ENCODE measurements around the gene TOM1L2. TPM values are rescaled to one million over a fixed set of nuclear protein-coding genes. Genes with fewer than 3 reads are reported as not detected.

TOM1L2 gene
- polyA plus RNA-seq, 1 donor from 2014 or later, result 40.9 TPM

Small RNAs within 50 kb of the gene (small RNA-seq; reads per million reads assigned to genes)
- gene MIR33B, result 10.9 to 16.5 (median 15.0) reads per million in 3 experiments
- gene MIR6777, result 0 reads per million in 3 experiments

Other genes with a start within 250 kb of the TOM1L2 start
- gene SREBF1, start 135.4 kb downstream of the TOM1L2 start, polyA plus RNA-seq, result 22.5 and 25.9 TPM in 2 replicates
- 1.3 and 1.9 TPM in 2 replicates for gene DRC3, start 462 bp upstream of the TOM1L2 start, polyA plus RNA-seq
- gene ATPAF2, start 66.8 kb upstream of the TOM1L2 start, polyA plus RNA-seq, result 30.5 and 33.3 TPM in 2 replicates
- 3.6 and 4.9 TPM in 2 replicates for gene GID4, start 67.0 kb upstream of the TOM1L2 start, polyA plus RNA-seq
- gene DRG2, start 115.5 kb upstream of the TOM1L2 start, polyA plus RNA-seq, result 40.6 and 51.2 TPM in 2 replicates
- 1.5 and 1.9 TPM in 2 replicates for gene MYO15A, start 136.4 kb upstream of the TOM1L2 start, polyA plus RNA-seq
- gene ALKBH5, start 211.4 kb upstream of the TOM1L2 start, polyA plus RNA-seq, result 55.0 and 63.0 TPM in 2 replicates

Data from neural cell (in vitro differentiated cells).